OCI-LY1 (cell line): ENCODE data around the gene TRIM59.

Source experiments
- H2AFZ ChIP-seq: fragments of 200-600 bp; sonication (generic), shearing (Covaris generic); 2 replicates; pipeline ENCODE4 v1.6.0; 2014; ENCODE audit warnings: antibody characterized with exemption, mild to moderate bottlenecking, low read length
- H3F3A ChIP-seq: fragments of 200-600 bp; sonication (generic), shearing (Covaris generic); 2 replicates; pipeline ENCODE4 v1.6.0; 2014; ENCODE audit warnings: mild to moderate bottlenecking, antibody characterized with exemption, low read length, moderate library complexity; ENCODE audit not compliant: insufficient read depth
- H3K27ac ChIP-seq: fragments of 200-600 bp; sonication (generic); 2 replicates; pipeline ENCODE4 v1.5.1; 2014; ENCODE audit warnings: low read length, mixed run types, mild to moderate bottlenecking, low read depth; ENCODE audit not compliant: poor library complexity, severe bottlenecking
- H3K27me3 ChIP-seq: fragments of 200-600 bp; sonication (generic); 2 replicates; pipeline ENCODE4 v1.6.0; 2014; ENCODE audit warnings: antibody characterized with exemption, mild to moderate bottlenecking, low read length, moderate library complexity; ENCODE audit not compliant: insufficient read depth
- H3K36me3 ChIP-seq: fragments of 200-600 bp; sonication (generic); 2 replicates; pipeline ENCODE4 v1.6.1; 2014; ENCODE audit warnings: mild to moderate bottlenecking, antibody characterized with exemption, low read length, moderate library complexity, mixed read lengths; ENCODE audit not compliant: insufficient read depth
- H3K4me1 ChIP-seq: fragments of 200-600 bp; sonication (generic); 2 replicates; pipeline ENCODE4 v1.5.1; 2014; ENCODE audit warnings: mild to moderate bottlenecking, low read length, moderate library complexity; ENCODE audit not compliant: insufficient read depth, severe bottlenecking
- H3K4me2 ChIP-seq: fragments of 200-600 bp; sonication (generic), shearing (Covaris generic); 2 replicates; pipeline ENCODE4 v1.6.1; 2014; ENCODE audit warnings: low read length
- H3K4me3 ChIP-seq: fragments of 200-600 bp; sonication (generic); 2 replicates; pipeline ENCODE4 v1.5.1; 2014; ENCODE audit warnings: low read length, low read depth, mild to moderate bottlenecking, mixed read lengths; ENCODE audit not compliant: poor library complexity, severe bottlenecking
- H3K79me2 ChIP-seq: fragments of 200-600 bp; shearing (Covaris generic); 2 replicates; pipeline ENCODE4 v1.6.1; 2016; ENCODE audit warnings: mixed run types, low read length, mixed read lengths; ENCODE audit not compliant: insufficient read depth
- H3K9ac ChIP-seq: fragments of 200-600 bp; sonication (generic), shearing (Covaris generic); 2 replicates; pipeline ENCODE4 v1.6.1; 2014; ENCODE audit warnings: mild to moderate bottlenecking, low read length, mixed read lengths
- H3K9me2 ChIP-seq: fragments of 200-600 bp; sonication (generic), shearing (Covaris generic); 2 replicates; pipeline ENCODE4 v1.6.1; 2014; ENCODE audit warnings: low read depth, mild to moderate bottlenecking, low read length, mixed read lengths
- H3K9me3 ChIP-seq: fragments of 200-600 bp; shearing (Covaris generic); 2 replicates; pipeline ENCODE4 v1.6.1; 2014; ENCODE audit warnings: low read length, mixed read lengths
- H4K20me1 ChIP-seq: fragments of 200-600 bp; sonication (generic), shearing (Covaris generic); 2 replicates; pipeline ENCODE4 v1.6.0; 2016; ENCODE audit warnings: mild to moderate bottlenecking, low read length; ENCODE audit not compliant: insufficient read depth
- EZH2 ChIP-seq: fragments of 200-600 bp; sonication (generic), shearing (Covaris generic); IDR thresholded peaks from 2 replicates; pipeline ENCODE4 v1.8.0; 2017; ENCODE audit warnings: borderline replicate concordance, mixed run types, mild to moderate bottlenecking, antibody characterized with exemption, low read length, moderate library complexity, mixed read lengths
- TF ChIP-seq, protein P1 (sequence below): fragments of 200-600 bp; sonication (generic), shearing (Covaris generic); IDR thresholded peaks from 2 replicates; pipeline ENCODE4 v1.5.1; 2017; ENCODE audit warnings: mild to moderate bottlenecking, antibody characterized with exemption, low read length, moderate library complexity, mixed read lengths

TRIM59 gene

DNA sequence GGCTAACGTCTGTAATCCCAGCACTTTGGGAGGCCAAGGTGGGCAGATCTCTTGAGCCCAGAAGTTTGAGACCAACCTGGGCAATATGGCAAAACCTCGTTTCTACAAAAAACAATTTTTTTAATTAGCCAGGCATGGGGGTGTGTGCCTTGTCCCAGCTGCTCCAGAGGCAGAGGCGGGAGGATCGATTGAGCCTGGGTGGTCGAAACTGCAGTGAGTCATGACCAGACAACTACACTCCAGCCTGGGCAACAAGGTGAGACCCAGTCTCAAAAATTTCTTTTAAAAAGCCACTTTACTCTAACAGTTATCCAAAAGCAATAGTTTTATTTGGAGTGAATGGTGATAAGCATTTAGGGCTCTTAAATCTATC, 12.5 kb downstream of the TRIM59 start:
- no peaks in the 10 kb centered on the region for H3K9me2 ChIP-seq
- no peak overlapping the region for H3K4me2 ChIP-seq
- no peaks in the 10 kb centered on the region for H3K27me3 ChIP-seq
- peaks cover 31% of the 10 kb centered on the region for H3F3A ChIP-seq
- no peak overlapping the region for H3K27ac ChIP-seq
- TF ChIP-seq EZH2, result no peak
- TF ChIP-seq, protein P1, sequence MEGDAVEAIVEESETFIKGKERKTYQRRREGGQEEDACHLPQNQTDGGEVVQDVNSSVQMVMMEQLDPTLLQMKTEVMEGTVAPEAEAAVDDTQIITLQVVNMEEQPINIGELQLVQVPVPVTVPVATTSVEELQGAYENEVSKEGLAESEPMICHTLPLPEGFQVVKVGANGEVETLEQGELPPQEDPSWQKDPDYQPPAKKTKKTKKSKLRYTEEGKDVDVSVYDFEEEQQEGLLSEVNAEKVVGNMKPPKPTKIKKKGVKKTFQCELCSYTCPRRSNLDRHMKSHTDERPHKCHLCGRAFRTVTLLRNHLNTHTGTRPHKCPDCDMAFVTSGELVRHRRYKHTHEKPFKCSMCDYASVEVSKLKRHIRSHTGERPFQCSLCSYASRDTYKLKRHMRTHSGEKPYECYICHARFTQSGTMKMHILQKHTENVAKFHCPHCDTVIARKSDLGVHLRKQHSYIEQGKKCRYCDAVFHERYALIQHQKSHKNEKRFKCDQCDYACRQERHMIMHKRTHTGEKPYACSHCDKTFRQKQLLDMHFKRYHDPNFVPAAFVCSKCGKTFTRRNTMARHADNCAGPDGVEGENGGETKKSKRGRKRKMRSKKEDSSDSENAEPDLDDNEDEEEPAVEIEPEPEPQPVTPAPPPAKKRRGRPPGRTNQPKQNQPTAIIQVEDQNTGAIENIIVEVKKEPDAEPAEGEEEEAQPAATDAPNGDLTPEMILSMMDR, result no peak
- no peak overlapping the region for H3K4me3 ChIP-seq
- peaks cover 100% of the 10 kb centered on the region for H3K36me3 ChIP-seq
- H3K79me2 ChIP-seq, result peaks cover 54% of the 10 kb centered on the region
- no peak overlapping the region for H2AFZ ChIP-seq
- no peaks in the 10 kb centered on the region for H3K4me1 ChIP-seq
- H3K9me3 ChIP-seq, result no peaks in the 10 kb centered on the region
- H4K20me1 ChIP-seq, result no peaks in the 10 kb centered on the region
- H3K9ac ChIP-seq, result no peak overlapping the region

DNA sequence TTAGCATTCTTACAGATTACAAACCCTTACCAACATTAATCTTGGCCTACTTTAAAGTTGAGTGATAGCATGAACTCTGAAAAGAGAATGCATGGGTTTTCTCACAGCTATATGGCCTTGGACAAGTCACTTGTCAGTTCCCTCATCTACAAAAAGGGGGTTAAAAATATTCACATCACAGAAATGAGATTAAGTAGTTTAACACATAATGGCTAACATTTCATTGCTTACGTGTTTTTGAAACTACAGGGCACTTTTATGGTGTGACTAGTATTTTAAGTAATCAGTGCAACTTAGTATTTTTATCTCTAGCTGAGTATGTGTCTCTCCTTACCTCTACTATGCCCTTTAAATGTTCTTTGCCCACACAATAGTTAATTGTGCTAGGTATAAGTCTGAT, 13.8 kb downstream of the TRIM59 start:
- H3K9me2 ChIP-seq, result no peaks in the 10 kb centered on the region
- no peak for TF ChIP-seq EZH2
- TF ChIP-seq, protein P1, result no peak
- peaks cover 48% of the 10 kb centered on the region for H3K79me2 ChIP-seq
- no peak overlapping the region for H3K4me3 ChIP-seq
- no peak overlapping the region for H3K27ac ChIP-seq
- peaks cover 27% of the 10 kb centered on the region for H3F3A ChIP-seq
- no peak overlapping the region for H3K4me2 ChIP-seq
- H4K20me1 ChIP-seq, result no peaks in the 10 kb centered on the region
- H3K36me3 ChIP-seq, result peaks cover 100% of the 10 kb centered on the region
- no peaks in the 10 kb centered on the region for H3K4me1 ChIP-seq
- H3K9ac ChIP-seq, result no peak overlapping the region
- H3K9me3 ChIP-seq, result no peaks in the 10 kb centered on the region
- H2AFZ ChIP-seq, result no peak overlapping the region
- H3K27me3 ChIP-seq, result no peaks in the 10 kb centered on the region

DNA sequence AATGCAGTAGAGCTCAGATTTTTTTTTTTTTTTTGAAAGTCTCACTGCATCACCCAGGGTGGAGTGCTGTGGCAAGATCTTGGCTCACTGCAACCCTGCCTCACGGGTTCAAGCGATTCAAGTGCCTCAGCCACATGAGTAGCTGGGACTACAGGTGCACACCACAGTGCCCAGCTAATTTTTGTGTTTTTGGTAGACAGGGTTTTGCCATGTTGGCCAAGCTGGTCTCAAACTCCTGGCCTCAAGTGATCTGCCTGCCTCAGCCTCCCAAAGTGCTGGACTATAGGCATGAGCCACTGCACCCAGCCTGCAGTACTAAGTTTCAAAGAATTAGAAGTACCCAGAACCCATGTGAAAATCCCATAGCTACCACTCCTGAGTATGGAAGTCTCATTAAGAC, 14.5 kb downstream of the TRIM59 start:
- TF ChIP-seq EZH2, result no peak
- peaks cover 45% of the 10 kb centered on the region for H3K79me2 ChIP-seq
- H3F3A ChIP-seq, result peaks cover 26% of the 10 kb centered on the region
- no peak overlapping the region for H3K9ac ChIP-seq
- H3K27me3 ChIP-seq, result no peaks in the 10 kb centered on the region
- H3K36me3 ChIP-seq, result peaks cover 100% of the 10 kb centered on the region
- no peaks in the 10 kb centered on the region for H3K9me3 ChIP-seq
- H3K4me2 ChIP-seq, result no peak overlapping the region
- H2AFZ ChIP-seq, result no peak overlapping the region
- H3K9me2 ChIP-seq, result no peaks in the 10 kb centered on the region
- no peaks in the 10 kb centered on the region for H3K4me1 ChIP-seq
- no peak overlapping the region for H3K4me3 ChIP-seq
- no peak overlapping the region for H3K27ac ChIP-seq
- H4K20me1 ChIP-seq, result no peaks in the 10 kb centered on the region

DNA sequence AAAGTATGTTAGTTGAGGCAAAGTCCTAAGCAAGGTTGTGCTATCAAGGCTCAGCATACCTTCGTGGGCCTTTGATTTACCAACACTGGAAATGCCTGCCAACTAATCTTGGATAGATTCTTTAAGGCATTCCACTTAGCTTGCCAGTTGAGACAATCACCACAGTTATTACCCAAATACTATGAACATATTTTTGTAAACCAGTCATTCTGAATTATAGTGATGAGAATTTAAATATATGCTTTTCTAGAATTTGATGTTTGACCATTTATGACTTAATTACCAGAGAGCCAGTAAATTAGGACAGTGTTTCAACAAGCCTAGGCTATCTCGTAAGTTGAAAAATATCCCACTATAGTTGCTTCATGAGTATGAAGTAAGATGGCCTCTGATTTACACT, 15.5 kb downstream of the TRIM59 start:
- H3K27ac ChIP-seq, result no peak overlapping the region
- no peaks in the 10 kb centered on the region for H4K20me1 ChIP-seq
- H3K4me1 ChIP-seq, result no peaks in the 10 kb centered on the region
- H3K36me3 ChIP-seq, result peaks cover 100% of the 10 kb centered on the region
- H3K4me3 ChIP-seq, result no peak overlapping the region
- H3K27me3 ChIP-seq, result no peaks in the 10 kb centered on the region
- no peak overlapping the region for H2AFZ ChIP-seq
- no peak overlapping the region for H3K9ac ChIP-seq
- TF ChIP-seq, protein P1, result no peak
- no peak for TF ChIP-seq EZH2
- H3F3A ChIP-seq, result peaks cover 24% of the 10 kb centered on the region; the same call in 1 of the 2 replicates
- no peaks in the 10 kb centered on the region for H3K9me2 ChIP-seq
- H3K4me2 ChIP-seq, result no peak overlapping the region
- peaks cover 42% of the 10 kb centered on the region for H3K79me2 ChIP-seq
- no peaks in the 10 kb centered on the region for H3K9me3 ChIP-seq
